Neural cell (in vitro differentiated cells): Measurements from ENCODE around the gene TDRD10.

ENCODE experiments used
- CTCF ChIP-seq: fragments of 450-650 bp; IDR thresholded peaks from 2 replicates; pipeline ENCODE4 v1.5.1; 2014; ENCODE audit warnings: antibody characterized with exemption, mild to moderate bottlenecking, moderate library complexity; ENCODE audit not compliant: poor library complexity, severe bottlenecking
- EP300 ChIP-seq: fragments of 450-650 bp; conservative IDR thresholded peaks from 2 replicates; pipeline ENCODE4 v1.6.1; 2014; ENCODE audit warnings: antibody characterized with exemption, mild to moderate bottlenecking, moderate library complexity; ENCODE audit not compliant: poor library complexity, severe bottlenecking
- EZH2 ChIP-seq: fragments of 200-600, 300-800 bp; shearing (Covaris generic), sonication (generic); IDR thresholded peaks from 2 replicates; pipeline ENCODE4 v1.6.1; 2014; ENCODE audit warnings: antibody characterized with exemption, low read length, borderline replicate concordance, mild to moderate bottlenecking; ENCODE audit not compliant: insufficient read depth, poor library complexity, severe bottlenecking
- POLR2AphosphoS5 ChIP-seq: IDR thresholded peaks from 2 replicates; pipeline ENCODE4 v1.6.1; 2012
- REST ChIP-seq: IDR thresholded peaks from 2 replicates; pipeline ENCODE4 v1.6.1; 2012; ENCODE audit warnings: borderline replicate concordance
- SMC3 ChIP-seq: fragments of 450-650 bp; conservative IDR thresholded peaks from 2 replicates; pipeline ENCODE4 v1.6.1; 2014; ENCODE audit warnings: antibody characterized with exemption, mild to moderate bottlenecking, moderate library complexity; ENCODE audit not compliant: poor library complexity
- TAF1 ChIP-seq: IDR thresholded peaks from 2 replicates; pipeline ENCODE4 v1.6.1; 2012; ENCODE audit warnings: low read depth

DNA sequence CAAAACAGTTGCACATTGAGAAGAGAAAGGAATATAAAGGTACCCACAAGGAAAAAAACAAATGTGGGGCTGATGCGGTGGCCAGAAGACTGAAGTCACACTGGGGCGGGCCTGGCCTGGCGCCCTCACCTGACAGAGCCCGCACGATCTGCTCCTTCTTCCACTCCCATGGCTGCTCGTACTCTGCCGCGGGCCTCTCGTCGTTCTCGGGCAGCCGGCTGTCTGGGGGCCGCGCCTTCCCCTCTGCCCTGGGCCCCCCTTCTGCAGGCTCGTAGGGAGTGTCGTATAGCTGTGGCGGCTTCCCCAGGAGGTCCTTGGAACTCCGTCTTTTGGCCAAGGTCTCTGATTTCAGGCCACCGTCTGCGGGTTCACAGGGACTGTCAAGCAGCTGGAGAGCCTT is 13.1 kb upstream of the TDRD10 start:
- TF ChIP-seq CTCF (no peak), EZH2 (no peak), REST (no peak), SMC3 (no peak), EP300 (no peak), TAF1 (no peak), POLR2AphosphoS5 (no peak)
